ENCODE results near the gene CNTNAP2. TPM values are rescaled to one million over a fixed set of nuclear protein-coding genes. Genes with fewer than 3 reads are reported as not detected.

Gene CNTNAP2
- total RNA-seq, 1 donor from 2014 or later = 2.0 TPM

GRCh38 chr7:146660839-146661238, 544.2 kb downstream of the CNTNAP2 start:
- ATAC-seq = no peak
- DNase-seq (ENCODE audit: low spot score) = no peak

- DNase-seq (ENCODE audit: low spot score) (no peak), ATAC-seq (no peak)
Observed at GRCh38 chr7:146661435-146661834, 544.8 kb downstream of the CNTNAP2 start.

GRCh38 chr7:146661929-146662328, 545.3 kb downstream of the CNTNAP2 start:
- ATAC-seq = no peak
- DNase-seq (ENCODE audit: low spot score) = no peak

GRCh38 chr7:146665023-146665422, 548.4 kb downstream of the CNTNAP2 start:
- ATAC-seq (no peak), DNase-seq (ENCODE audit: low spot score) (no peak)

GRCh38 chr7:146670532-146670931, 553.9 kb downstream of the CNTNAP2 start:
- no peak for DNase-seq (ENCODE audit: low spot score)
- no peak for ATAC-seq

GRCh38 chr7:146681487-146681886, 564.9 kb downstream of the CNTNAP2 start:
- DNase-seq (ENCODE audit: low spot score) = no peak

GRCh38 chr7:146683439-146683838, 566.8 kb downstream of the CNTNAP2 start:
- no peak for ATAC-seq
- no peak for DNase-seq (ENCODE audit: low spot score)

More at GRCh38 chr7:146681487-146681886, 564.9 kb downstream of the CNTNAP2 start:
- ATAC-seq = no peak

- DNase-seq (ENCODE audit: low spot score) (no peak), ATAC-seq (no peak)
Observed at GRCh38 chr7:146690987-146691386, 574.4 kb downstream of the CNTNAP2 start.

GRCh38 chr7:146698995-146699610, 582.5 kb downstream of the CNTNAP2 start:
- ATAC-seq (no peak), DNase-seq (ENCODE audit: low spot score) (no peak)

- no peak for DNase-seq (ENCODE audit: low spot score)
- no peak for ATAC-seq
Observed at GRCh38 chr7:146700015-146700560, 583.5 kb downstream of the CNTNAP2 start.

- peak; percentile 40 for ATAC-seq
- DNase-seq (ENCODE audit: low spot score) = no peak
Observed at GRCh38 chr7:146701166-146701565, 584.6 kb downstream of the CNTNAP2 start.

DNA sequence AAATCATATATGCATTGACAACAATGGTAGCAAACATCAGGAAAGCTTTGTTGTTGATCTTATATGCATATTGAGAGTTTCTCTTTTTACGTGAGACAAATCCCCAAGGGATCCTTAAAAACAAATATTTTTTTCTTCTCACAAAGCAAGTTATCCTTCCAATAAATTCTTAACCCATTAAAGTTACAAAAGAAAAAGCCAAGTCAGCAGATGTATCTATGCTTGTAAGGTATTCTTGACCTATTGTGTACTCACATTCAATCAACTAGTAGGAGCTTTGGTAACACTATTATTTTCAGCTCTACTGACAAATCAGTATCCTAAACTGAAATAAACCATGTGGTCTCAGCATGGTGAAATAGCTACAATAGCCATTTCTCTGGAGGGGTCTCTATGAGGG, 586.3 kb downstream of the CNTNAP2 start:
- DNase-seq (ENCODE audit: low spot score) (no peak), ATAC-seq (no peak)

DNA sequence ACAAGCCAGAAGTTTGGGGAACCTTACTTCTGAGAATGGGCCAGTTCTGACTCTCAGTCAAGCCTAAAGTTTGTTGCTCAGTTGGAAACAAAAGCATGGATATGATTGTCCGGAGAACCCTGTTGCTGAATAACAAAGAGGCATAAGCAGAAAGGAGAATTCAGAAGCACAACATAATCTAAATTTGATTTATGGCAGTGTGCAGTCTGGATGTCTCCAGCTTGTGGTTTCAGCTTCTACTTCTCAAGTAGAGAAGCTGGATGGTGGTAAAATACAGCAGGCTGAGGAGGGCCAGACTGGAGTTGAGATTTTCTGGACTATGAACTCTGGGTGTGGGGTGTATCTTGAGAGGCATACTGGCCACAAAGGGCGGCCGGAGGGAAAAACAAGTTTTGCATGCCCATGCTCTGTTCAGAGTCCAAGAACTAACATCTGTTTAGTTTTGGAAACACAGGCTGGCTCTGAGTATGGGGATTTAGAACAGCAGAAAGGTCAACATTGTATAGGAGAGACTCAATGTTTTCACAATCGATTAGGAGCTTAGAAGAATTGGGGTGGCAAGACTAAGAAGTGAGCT, 592.9 kb downstream of the CNTNAP2 start:
- DNase-seq (ENCODE audit: low spot score) = no peak
- no peak for ATAC-seq

GRCh38 chr7:146713205-146713604, 596.6 kb downstream of the CNTNAP2 start:
- ATAC-seq = no peak
- no peak for DNase-seq (ENCODE audit: low spot score)

- ATAC-seq (no peak), DNase-seq (ENCODE audit: low spot score) (no peak)
Observed at GRCh38 chr7:146713934-146714333, 597.3 kb downstream of the CNTNAP2 start.

DNA sequence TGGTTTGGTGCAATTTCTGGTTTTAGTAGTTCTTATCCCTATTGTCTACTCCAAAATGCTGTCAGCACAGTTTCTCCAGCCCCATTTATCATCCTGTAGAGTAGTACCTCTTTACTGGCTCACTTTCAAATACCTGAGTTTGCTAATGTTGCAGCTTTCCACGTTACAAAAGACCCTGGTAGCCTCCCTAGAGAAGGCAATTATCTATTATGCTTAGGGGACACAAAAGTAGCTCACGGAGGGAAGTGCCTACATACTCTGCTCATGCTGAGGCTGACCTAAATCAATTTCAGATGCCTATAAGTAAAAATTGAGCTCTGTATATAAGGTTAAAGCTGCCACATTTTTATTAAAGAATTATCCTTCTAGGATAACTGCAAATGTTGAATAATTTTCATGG, 603.6 kb downstream of the CNTNAP2 start:
- ATAC-seq = no peak

DNA sequence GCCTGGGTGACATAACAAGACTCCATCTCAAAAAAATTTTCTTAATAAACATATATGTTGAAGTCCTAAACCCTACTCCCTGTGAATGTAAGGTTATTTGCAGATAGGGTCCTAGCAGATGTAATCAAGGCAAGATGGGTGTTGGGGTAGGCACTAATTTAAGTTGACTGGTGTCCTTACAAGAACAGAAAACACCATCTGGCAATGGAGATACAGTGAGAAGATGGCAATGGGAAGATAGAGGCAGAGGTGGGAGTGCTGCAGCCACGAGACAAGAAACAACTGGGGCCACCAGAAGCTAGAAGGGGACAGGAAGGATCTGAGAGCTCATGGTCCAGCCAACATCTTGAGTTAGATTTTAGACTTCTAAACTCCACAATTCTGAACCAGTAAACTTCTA, 606.4 kb downstream of the CNTNAP2 start:
- no peak for ATAC-seq
- DNase-seq (ENCODE audit: low spot score) = no peak

More for the DNA sequence above, 603.6 kb downstream of the CNTNAP2 start:
- no peak for DNase-seq (ENCODE audit: low spot score)

GRCh38 chr7:146725520-146725919, 608.9 kb downstream of the CNTNAP2 start:
- DNase-seq (ENCODE audit: low spot score) = no peak
- no peak for ATAC-seq

GRCh38 chr7:146728141-146728540, 611.5 kb downstream of the CNTNAP2 start:
- no peak for DNase-seq (ENCODE audit: low spot score)

GRCh38 chr7:146728611-146729010, 612.0 kb downstream of the CNTNAP2 start:
- ATAC-seq = no peak
- no peak for DNase-seq (ENCODE audit: low spot score)

More at GRCh38 chr7:146728141-146728540, 611.5 kb downstream of the CNTNAP2 start:
- no peak for ATAC-seq

DNA sequence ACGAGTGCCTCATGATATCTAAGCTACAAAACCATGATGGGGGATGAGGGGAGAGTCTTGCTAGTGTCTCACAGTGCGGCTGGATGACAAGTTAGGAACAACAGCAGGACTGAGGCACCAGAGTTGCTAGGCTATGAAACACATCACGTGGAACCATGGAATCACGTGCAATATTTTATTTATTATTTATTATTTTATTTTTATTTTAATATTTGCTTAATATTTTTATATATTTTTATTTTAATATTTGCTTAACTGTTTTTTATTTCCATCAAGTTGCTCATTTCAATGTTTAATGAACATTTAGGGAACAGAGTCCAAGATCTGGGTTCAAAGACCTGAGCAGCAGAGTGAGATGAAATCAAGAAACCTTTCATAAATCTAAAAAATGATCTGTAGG, 614.6 kb downstream of the CNTNAP2 start:
- ATAC-seq (no peak), DNase-seq (ENCODE audit: low spot score) (no peak)

GRCh38 chr7:146735992-146736391, 619.4 kb downstream of the CNTNAP2 start:
- ATAC-seq = no peak
- no peak for DNase-seq (ENCODE audit: low spot score)

Data from left lobe of liver (tissue), 2 donors.